GM23248 (cell line): ENCODE results near the gene PLSCR3. TPM values are rescaled to one million over a fixed set of nuclear protein-coding genes. Genes with fewer than 3 reads are reported as not detected.

Experiments used
- DNase-seq: peaks from one replicate; pipeline ENCODE4 v3.0.0-alpha.2; 2015
- H2AFZ ChIP-seq: fragments of 200-600 bp; sonication (generic); 2 replicates; pipeline ENCODE4 v1.6.1; 2016; ENCODE audit warnings: antibody characterized with exemption
- H3F3A ChIP-seq: fragments of 200-600 bp; sonication (generic); 2 replicates; pipeline ENCODE4 v1.6.1; 2016; ENCODE audit warnings: mild to moderate bottlenecking, antibody characterized with exemption, mixed run types; ENCODE audit not compliant: insufficient read depth
- H3K27ac ChIP-seq: fragments of 200-600 bp; sonication (generic); 2 replicates; pipeline ENCODE4 v1.5.1; 2016; ENCODE audit warnings: mild to moderate bottlenecking
- H3K27me3 ChIP-seq: fragments of 200-600 bp; sonication (generic); replicated peaks from 2 replicates; pipeline ENCODE4 v1.6.1; 2016; ENCODE audit warnings: mild to moderate bottlenecking; ENCODE audit not compliant: insufficient read depth
- H3K36me3 ChIP-seq: fragments of 200-600 bp; sonication (generic); 2 replicates; pipeline ENCODE4 v1.6.1; 2016; ENCODE audit warnings: low read depth, mild to moderate bottlenecking
- H3K4me1 ChIP-seq: fragments of 200-600 bp; sonication (generic); 2 replicates; pipeline ENCODE4 v1.6.1; 2016; ENCODE audit warnings: mild to moderate bottlenecking; ENCODE audit not compliant: insufficient read depth
- H3K4me2 ChIP-seq: fragments of 200-600 bp; sonication (generic); one replicate; pipeline ENCODE4 v1.6.1; 2016; ENCODE audit warnings: mild to moderate bottlenecking; ENCODE audit not compliant: unreplicated experiment
- H3K4me3 ChIP-seq: fragments of 200-600 bp; sonication (generic); 2 replicates; pipeline ENCODE4 v1.5.1; 2016; ENCODE audit warnings: mild to moderate bottlenecking
- H3K79me2 ChIP-seq: fragments of 200-600 bp; sonication (generic); 2 replicates; pipeline ENCODE4 v1.6.1; 2016; ENCODE audit warnings: mild to moderate bottlenecking; ENCODE audit not compliant: insufficient read depth
- H3K9ac ChIP-seq: fragments of 200-600 bp; sonication (generic); 2 replicates; pipeline ENCODE4 v1.6.1; 2016; ENCODE audit warnings: mild to moderate bottlenecking
- H3K9me2 ChIP-seq: fragments of 200-600 bp; sonication (generic); 2 replicates; pipeline ENCODE4 v1.6.1; 2016; ENCODE audit warnings: mixed run types, mild to moderate bottlenecking, moderate library complexity; ENCODE audit not compliant: insufficient read depth
- H3K9me3 ChIP-seq: fragments of 200-600 bp; sonication (generic); one replicate; pipeline ENCODE4 v1.6.1; 2017; ENCODE audit warnings: low read depth
- H4K20me1 ChIP-seq: fragments of 200-600 bp; sonication (generic); 2 replicates; pipeline ENCODE4 v1.6.0; 2016; ENCODE audit not compliant: insufficient read depth
- EZH2 ChIP-seq: fragments of 200-600 bp; sonication (generic); IDR thresholded peaks from 2 replicates; pipeline ENCODE4 v1.6.1; 2018; ENCODE audit warnings: antibody characterized with exemption, mild to moderate bottlenecking; ENCODE audit not compliant: insufficient read depth, poor library complexity, severe bottlenecking
- EZH2phosphoT487 ChIP-seq: fragments of 200-600 bp; sonication (generic); IDR thresholded peaks from 2 replicates; pipeline ENCODE4 v1.6.1; 2018; ENCODE audit warnings: antibody characterized with exemption, moderate library complexity, mild to moderate bottlenecking, low read depth; ENCODE audit not compliant: insufficient read depth
- WGBS, 2 experiments: methylation state at CpG; one replicate each; pipeline ENCODE4 v1.1.6; 2015 to 2017; ENCODE audit warnings: low lambda C conversion rate in 2 of 2, low coverage in 1 of 2; ENCODE audit errors: missing lambda C conversion rate in 2 of 2; 5-methylcytosine and 5-hydroxymethylcytosine counted together
- in situ Hi-C: fragments of 300-500 bp; cut with MboI; formaldehyde crosslinking; loops from 2 replicates; pipeline ENCODE4 v1.15.0; 2020
- polyA plus RNA-seq: library from polyadenylated mRNA; unstranded; fragments of >200 nt; fragmentation: Nextera tagmentation; extraction: Ambion mirVana; gene quantifications from 2 replicates; pipeline ENCODE4 v1.2.1, GENCODE V29; 2016
- total RNA-seq: library from RNA; depleted of rRNA; stranded (reverse); fragments of >200 nt; shearing (Covaris generic); gene quantifications from 2 replicates; pipeline ENCODE4 v1.2.3, GENCODE V29; 2014

PLSCR3 gene
- total and polyA plus RNA-seq, 2 experiments from 2014 or later: 73.9 to 136 TPM

DNA sequence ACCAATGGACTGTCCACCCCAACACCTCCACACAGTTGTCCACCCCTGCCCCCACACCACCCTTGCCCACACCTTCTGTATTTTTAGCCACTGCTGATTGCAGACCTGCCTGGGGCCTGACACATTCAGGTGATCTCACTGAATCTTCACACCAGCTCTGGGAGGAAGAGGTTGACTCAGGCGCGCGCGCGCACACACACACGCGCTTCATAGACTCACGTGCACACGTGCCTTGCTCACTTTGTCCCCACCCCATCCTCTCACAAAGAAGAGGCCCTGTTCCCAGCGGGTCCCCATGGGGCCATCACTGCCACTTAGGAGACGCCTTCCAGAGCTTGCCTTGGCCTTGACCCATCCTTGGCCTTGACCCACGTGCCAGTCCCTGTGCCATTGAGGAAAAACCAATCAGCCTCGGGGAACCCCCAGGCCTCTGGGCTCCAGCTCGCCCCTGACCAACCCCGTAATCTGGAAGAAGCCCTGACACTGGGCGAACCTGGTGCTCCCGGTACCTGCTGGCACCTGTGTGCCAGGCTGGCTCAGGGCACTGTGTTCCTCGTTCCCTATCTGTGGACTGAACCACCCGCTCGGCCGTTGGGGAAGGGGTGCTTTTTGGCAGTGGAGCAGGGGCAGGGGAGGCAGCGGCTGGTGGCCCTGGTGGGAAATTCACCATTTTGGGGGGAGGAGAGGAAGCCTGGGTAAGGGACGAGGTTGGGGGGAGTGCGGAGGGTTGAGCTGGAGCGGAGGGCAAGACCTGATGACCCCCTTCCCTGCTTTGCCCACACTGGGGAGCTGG is 16.5 kb upstream of the PLSCR3 start:
- TF ChIP-seq EZH2 (no peak), EZH2phosphoT487 (no peak)
- no peak for DNase-seq
- in situ Hi-C loops: no loop called here
- Histone ChIP-seq H3K36me3 (no peaks in the 10 kb centered on the region), H3K27ac (no peak overlapping the region), H3K27me3 (no peaks in the 10 kb centered on the region), H4K20me1 (no peaks in the 10 kb centered on the region), H3K9me2 (no peaks in the 10 kb centered on the region), H3K4me3 (no peak overlapping the region), H3K4me2 (no peak overlapping the region), H3K4me1 (peaks cover 16% of the 10 kb centered on the region), H2AFZ (no peak overlapping the region), H3K79me2 (no peaks in the 10 kb centered on the region; the same call in 1 of the 2 replicates), H3K9me3 (no peaks in the 10 kb centered on the region), H3K9ac (no peak overlapping the region), H3F3A (peaks cover 12% of the 10 kb centered on the region)
- 94% methylated on average over 21 to 25 of the region's 25 CpGs for WGBS, 2 experiments

DNA sequence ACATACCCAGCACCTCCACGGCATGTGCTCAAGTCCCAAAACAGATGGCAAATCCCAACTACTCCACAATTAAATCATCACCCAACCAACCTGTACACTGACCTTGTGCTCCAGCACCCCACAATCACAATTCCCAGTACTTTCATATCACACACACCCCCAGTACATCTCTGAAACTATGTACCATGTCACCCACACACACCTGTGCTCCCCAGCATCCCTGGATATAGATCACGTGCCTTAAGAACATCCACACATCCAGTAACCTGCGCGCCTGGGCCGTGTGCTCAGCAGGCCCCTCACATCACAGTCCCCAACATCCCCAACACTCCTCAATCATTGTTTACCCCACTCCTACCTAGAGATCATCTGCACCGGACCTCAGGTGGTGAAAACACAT is 15.4 kb upstream of the PLSCR3 start:
- DNase-seq: no peak
- H3K27me3 ChIP-seq: no peaks in the 10 kb centered on the region
- no peak overlapping the region for H2AFZ ChIP-seq
- no peaks in the 10 kb centered on the region for H4K20me1 ChIP-seq
- no peaks in the 10 kb centered on the region for H3K9me3 ChIP-seq
- H3K4me2 ChIP-seq: no peak overlapping the region
- in situ Hi-C loops: no loop called here
- peaks cover 16% of the 10 kb centered on the region for H3K4me1 ChIP-seq
- no peaks in the 10 kb centered on the region for H3K9me2 ChIP-seq
- peaks cover 12% of the 10 kb centered on the region for H3F3A ChIP-seq
- no peaks in the 10 kb centered on the region; the same call in 1 of the 2 replicates for H3K79me2 ChIP-seq
- no peak overlapping the region for H3K4me3 ChIP-seq
- 91 to 94% methylated on average over 6 of the region's 6 CpGs for WGBS, 2 experiments
- TF ChIP-seq EZH2phosphoT487: no peak
- no peak for TF ChIP-seq EZH2
- no peaks in the 10 kb centered on the region for H3K36me3 ChIP-seq
- H3K9ac ChIP-seq: no peak overlapping the region
- no peak overlapping the region for H3K27ac ChIP-seq

DNA sequence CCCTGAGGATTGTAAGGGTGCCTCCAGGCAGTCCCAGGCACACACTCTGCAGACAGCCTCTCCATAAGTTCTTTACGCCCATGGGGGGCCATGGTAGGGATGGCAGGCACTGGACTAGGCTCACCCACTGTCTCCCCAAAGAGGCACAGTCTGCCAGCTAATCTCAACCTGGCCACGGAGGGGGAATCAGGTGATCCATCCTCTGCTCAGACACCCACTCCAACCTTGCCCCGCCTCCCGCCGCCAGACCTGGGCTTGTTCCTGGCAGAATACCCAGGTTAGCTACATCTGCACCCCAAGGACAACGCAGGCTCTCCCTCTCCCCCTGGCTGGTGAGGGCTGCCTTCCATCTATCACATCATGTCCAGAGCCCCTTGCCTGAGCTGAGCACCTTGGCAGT is 14.5 kb upstream of the PLSCR3 start:
- in situ Hi-C loops: no loop called here
- Histone ChIP-seq H4K20me1 (no peaks in the 10 kb centered on the region), H3K9me3 (no peaks in the 10 kb centered on the region), H2AFZ (no peak overlapping the region), H3K4me3 (no peak overlapping the region), H3K36me3 (no peaks in the 10 kb centered on the region), H3K27me3 (no peaks in the 10 kb centered on the region), H3F3A (peaks cover 12% of the 10 kb centered on the region), H3K9me2 (no peaks in the 10 kb centered on the region), H3K27ac (no peak overlapping the region), H3K4me2 (no peak overlapping the region), H3K9ac (no peak overlapping the region), H3K79me2 (no peaks in the 10 kb centered on the region; the same call in 1 of the 2 replicates), H3K4me1 (peaks cover 16% of the 10 kb centered on the region)
- DNase-seq: no peak
- no peak for TF ChIP-seq EZH2
- TF ChIP-seq EZH2phosphoT487: no peak
- WGBS, 2 experiments: 91% methylated on average over 6 of the region's 6 CpGs

DNA sequence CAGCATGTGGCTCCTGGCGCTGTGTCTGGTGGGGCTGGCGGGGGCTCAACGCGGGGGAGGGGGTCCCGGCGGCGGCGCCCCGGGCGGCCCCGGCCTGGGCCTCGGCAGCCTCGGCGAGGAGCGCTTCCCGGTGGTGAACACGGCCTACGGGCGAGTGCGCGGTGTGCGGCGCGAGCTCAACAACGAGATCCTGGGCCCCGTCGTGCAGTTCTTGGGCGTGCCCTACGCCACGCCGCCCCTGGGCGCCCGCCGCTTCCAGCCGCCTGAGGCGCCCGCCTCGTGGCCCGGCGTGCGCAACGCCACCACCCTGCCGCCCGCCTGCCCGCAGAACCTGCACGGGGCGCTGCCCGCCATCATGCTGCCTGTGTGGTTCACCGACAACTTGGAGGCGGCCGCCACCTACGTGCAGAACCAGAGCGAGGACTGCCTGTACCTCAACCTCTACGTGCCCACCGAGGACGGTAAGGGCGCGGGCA is 14.0 kb upstream of the PLSCR3 start:
- Histone ChIP-seq H3K79me2 (no peaks in the 10 kb centered on the region; the same call in 1 of the 2 replicates), H3K9me3 (no peaks in the 10 kb centered on the region), H3K9me2 (no peaks in the 10 kb centered on the region), H3K4me3 (no peak overlapping the region), H3K27me3 (no peaks in the 10 kb centered on the region), H3K27ac (no peak overlapping the region), H3K36me3 (no peaks in the 10 kb centered on the region), H2AFZ (no peak overlapping the region), H3K4me2 (no peak overlapping the region), H3F3A (peaks cover 12% of the 10 kb centered on the region), H3K4me1 (peaks cover 11% of the 10 kb centered on the region), H3K9ac (no peak overlapping the region), H4K20me1 (no peaks in the 10 kb centered on the region)
- TF ChIP-seq EZH2phosphoT487: no peak
- TF ChIP-seq EZH2: no peak
- in situ Hi-C loops: no loop called here
- DNase-seq: no peak
- 88 to 96% methylated on average over 15 to 46 of the region's 58 CpGs for WGBS, 2 experiments
